Choroid plexus epithelial cell (primary cell): ENCODE measurements around the gene BLMH.

Experiments used
- DNase-seq: peaks from one replicate; pipeline ENCODE4 v3.0.0-alpha.2; 2010; ENCODE audit warnings: low read depth
- H3K4me3 ChIP-seq: 2 replicates; pipeline ENCODE4 v1.5.1; 2011; ENCODE audit warnings: low read depth, mild to moderate bottlenecking, control low read depth, low read length, moderate library complexity
- TF ChIP-seq, protein P1 (sequence below): conservative IDR thresholded peaks from 2 replicates; pipeline ENCODE4 v1.5.1; 2011; ENCODE audit warnings: low read depth, mild to moderate bottlenecking, control low read depth, inconsistent platforms, low read length, moderate library complexity

BLMH gene

DNA sequence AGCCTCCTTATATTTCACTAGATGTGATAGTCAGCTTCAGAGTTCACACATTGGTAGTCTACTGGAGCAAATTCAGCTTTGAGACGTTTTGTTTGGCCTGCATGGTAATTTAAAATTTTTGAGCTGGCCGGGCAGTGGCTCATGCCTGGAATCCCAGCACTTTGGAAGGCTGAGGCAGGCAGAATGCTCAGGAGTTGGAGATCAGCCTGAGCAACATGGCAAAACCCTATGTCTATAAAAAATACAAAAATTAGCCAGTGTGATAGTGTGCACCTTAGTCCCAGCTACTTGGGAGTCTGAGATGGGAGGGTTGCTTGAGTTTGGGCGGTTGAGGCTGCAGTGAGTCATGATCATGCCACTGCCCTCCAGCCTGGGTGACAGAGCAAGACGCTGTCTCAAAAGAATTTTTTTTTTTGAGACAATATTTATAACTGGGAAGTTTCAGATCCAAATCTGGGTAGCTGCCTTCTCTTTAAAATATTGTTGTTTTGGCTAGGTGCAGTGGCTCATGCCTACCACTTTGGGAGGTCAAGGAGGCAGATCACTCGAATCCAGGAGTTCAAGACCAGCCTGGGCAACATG is 4.8 kb upstream of the BLMH start:
- no peak overlapping the region for H3K4me3 ChIP-seq
- TF ChIP-seq, protein P1, sequence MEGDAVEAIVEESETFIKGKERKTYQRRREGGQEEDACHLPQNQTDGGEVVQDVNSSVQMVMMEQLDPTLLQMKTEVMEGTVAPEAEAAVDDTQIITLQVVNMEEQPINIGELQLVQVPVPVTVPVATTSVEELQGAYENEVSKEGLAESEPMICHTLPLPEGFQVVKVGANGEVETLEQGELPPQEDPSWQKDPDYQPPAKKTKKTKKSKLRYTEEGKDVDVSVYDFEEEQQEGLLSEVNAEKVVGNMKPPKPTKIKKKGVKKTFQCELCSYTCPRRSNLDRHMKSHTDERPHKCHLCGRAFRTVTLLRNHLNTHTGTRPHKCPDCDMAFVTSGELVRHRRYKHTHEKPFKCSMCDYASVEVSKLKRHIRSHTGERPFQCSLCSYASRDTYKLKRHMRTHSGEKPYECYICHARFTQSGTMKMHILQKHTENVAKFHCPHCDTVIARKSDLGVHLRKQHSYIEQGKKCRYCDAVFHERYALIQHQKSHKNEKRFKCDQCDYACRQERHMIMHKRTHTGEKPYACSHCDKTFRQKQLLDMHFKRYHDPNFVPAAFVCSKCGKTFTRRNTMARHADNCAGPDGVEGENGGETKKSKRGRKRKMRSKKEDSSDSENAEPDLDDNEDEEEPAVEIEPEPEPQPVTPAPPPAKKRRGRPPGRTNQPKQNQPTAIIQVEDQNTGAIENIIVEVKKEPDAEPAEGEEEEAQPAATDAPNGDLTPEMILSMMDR, result no peak
- DNase-seq, result no peak

DNA sequence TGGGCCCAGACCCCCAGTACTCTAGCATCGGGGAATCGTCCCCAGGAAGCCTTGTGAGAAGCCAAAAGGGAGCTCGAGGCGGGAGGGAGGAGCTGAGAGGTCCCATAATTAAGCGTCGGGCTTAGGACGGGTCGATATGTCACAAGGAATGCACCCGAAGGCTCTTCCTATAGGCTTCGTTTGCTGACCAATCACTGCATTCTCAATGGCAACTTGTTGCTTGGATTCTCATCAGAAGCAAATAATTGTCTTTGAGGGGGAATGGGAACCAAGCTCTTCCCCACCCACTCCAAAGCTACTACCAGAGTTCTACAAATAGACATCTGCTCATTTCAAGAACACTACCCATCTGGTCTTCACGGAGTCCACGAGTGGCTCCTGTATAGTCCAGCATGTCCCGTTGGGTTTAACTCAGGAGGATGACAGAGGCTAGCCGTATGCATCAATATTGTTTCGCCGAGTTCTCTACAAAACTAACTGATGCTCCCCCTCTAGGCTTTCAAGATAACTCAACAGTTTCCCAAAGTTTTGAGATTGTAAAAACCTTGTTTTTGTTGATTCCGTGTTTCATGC is 628 bp upstream of the BLMH start:
- peak overlapping the region; percentile 86 for H3K4me3 ChIP-seq
- TF ChIP-seq, protein P1, result no peak
- peak; percentile 68 for DNase-seq

DNA sequence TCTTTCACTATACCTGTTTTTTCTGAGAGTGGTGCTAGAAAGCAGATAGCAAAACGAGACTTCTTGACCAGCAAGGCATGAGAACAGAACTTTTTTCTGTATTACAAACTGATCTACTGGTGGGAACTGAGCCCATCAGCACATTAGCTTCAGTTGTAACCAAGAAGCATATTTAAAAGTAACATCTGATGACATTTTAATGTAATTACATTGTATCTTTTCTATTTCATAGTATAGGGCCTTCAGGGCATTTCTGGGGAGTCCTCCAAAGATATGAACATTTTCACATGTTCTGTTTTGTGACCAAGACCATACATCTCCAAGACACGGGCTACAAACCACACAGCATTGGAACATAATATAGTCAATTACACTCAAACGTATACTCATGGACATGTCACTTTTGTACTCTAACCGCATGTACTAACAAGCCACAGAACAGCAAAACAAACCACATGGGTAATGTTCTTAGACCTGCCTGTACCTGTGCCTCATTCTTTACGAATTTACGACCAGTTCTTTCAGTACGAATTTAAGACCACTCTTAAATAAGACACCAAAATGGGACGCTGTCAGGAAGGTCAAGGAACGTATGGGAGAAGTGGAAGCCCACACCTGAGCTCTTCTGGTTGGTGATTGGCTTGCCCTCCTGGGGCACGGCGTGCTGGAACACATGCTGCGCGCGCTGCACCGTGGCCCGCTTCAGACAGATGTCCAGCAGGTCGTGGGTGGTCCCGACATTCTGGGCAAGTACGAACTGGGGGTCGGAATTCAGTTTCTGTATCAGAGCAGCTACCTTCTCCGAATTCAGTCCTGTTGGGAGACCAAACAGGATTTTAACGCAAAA is 825 bp downstream of the BLMH start:
- TF ChIP-seq, protein P1, result no peak
- H3K4me3 ChIP-seq, result peak overlapping the region; percentile 86
- DNase-seq, result peak; percentile 23

DNA sequence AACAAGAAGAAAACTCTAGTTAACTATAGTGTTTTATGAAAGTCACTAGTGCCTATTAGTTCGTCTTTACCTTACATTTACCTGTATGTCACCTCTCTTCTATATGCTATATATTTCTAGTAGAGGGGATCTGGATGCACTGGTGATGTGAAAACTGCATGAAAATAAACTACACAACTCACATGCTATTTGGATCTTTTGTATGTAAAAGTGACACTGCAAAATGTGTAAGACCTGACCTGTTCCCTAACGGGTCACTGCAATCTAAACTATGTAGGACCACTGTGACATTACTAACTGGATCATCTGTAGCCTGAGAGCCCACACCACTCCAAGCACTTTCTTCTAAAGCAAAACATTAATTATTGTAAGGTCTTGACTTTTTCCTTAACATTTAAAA is 1.7 kb downstream of the BLMH start:
- no peak overlapping the region for H3K4me3 ChIP-seq

DNA sequence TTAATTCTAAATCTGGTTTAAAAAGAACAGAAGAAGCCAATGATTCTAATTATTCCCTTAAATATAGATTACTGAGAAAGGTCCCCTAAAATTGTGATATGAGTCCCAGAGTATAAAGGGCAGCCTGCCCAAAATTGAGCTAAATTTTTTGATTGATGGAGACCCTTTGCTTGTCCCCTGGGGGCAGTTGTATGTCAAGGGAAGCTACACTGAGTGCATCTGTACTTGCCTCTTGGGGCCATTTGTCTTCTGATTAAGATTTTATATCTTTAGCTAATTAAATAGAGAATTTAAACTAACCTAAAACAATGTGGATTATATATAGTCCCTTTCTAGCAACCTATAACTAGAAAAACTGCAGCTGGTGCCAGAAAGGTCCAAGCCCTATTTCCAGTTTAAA is 12.6 kb downstream of the BLMH start:
- DNase-seq, result no peak
- TF ChIP-seq, protein P1, result no peak
- no peak overlapping the region for H3K4me3 ChIP-seq

More for the DNA sequence above, 1.7 kb downstream of the BLMH start:
- no peak for DNase-seq
- TF ChIP-seq, protein P1, result no peak

DNA sequence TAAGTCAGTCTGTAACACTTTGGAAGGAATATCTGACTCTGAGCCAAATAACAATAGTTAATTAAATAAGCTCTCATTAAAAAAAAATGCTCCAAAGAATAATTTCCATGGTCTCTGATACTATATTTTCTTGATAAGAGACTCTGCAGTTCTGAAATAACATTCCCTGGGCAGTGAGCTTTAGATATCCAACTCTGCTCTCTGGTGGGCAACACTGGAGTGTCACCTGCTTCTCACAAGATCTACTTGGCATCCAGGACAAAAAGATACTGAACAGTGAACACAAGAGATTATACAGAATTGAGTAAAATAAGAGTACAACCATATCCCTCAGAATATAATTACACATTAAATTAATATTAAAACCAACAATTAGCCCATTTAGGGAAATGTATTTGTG is 13.7 kb downstream of the BLMH start:
- H3K4me3 ChIP-seq, result no peak overlapping the region
- TF ChIP-seq, protein P1, result peak; percentile 79
- peak; percentile 91 for DNase-seq
